NB4 (cell line): ENCODE results near the gene RRP12.

Experiments used
- POLR2A ChIP-seq: IDR thresholded peaks from 2 replicates; pipeline ENCODE4 v1.6.1; 2011; ENCODE audit warnings: mild to moderate bottlenecking; ENCODE audit not compliant: insufficient read length; ENCODE audit errors: extremely low read depth
- TF ChIP-seq, protein P1 (sequence below): IDR thresholded peaks from one replicate; pipeline ENCODE4 v1.5.1; 2012; ENCODE audit warnings: low read depth, low read length

DNA sequence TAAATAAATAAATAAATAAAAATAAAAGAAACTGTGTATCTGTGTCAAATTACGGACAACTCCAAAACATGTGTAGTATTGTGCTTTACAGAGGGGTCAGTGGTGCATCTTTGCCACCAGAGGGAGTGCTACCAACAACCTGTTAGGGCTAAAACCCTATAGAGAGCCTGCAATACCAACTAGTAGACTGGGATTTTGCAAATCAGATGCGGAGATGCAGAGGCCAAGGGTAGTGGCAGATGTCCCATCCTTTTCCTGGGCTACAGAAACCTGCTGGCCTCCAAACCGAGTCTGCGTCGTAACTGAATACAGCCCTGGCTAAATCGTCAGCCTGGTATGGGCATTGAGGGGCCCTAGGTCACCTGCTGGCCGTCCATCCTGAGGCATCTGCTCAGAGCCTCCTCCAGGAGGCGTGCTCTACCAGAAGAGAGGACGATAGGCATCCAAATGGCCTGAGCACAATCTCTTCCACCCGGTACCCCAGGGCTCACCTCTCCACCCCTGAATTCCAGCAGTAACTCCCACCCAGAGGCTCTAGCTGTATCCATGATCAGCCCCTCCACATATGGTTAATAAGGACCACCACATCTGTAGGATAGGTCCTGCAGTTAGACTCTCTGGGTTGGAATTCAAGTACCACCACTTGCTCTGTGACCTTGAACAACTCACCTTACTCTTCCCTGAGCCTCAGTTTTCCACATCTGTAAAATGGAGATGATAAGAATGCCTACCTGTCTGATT, 6.2 kb upstream of the RRP12 start:
- TF ChIP-seq, protein P1, sequence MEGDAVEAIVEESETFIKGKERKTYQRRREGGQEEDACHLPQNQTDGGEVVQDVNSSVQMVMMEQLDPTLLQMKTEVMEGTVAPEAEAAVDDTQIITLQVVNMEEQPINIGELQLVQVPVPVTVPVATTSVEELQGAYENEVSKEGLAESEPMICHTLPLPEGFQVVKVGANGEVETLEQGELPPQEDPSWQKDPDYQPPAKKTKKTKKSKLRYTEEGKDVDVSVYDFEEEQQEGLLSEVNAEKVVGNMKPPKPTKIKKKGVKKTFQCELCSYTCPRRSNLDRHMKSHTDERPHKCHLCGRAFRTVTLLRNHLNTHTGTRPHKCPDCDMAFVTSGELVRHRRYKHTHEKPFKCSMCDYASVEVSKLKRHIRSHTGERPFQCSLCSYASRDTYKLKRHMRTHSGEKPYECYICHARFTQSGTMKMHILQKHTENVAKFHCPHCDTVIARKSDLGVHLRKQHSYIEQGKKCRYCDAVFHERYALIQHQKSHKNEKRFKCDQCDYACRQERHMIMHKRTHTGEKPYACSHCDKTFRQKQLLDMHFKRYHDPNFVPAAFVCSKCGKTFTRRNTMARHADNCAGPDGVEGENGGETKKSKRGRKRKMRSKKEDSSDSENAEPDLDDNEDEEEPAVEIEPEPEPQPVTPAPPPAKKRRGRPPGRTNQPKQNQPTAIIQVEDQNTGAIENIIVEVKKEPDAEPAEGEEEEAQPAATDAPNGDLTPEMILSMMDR, result peak; percentile 84
- TF ChIP-seq POLR2A, result no peak
